Astrocyte (in vitro differentiated cells and primary cell): ENCODE results near the gene JPT2. TPM values are rescaled to one million over a fixed set of nuclear protein-coding genes. Genes with fewer than 3 reads are reported as not detected.

Source experiments
- DNase-seq: peaks from one replicate; pipeline ENCODE4 v3.0.0-alpha.2; 2010; ENCODE audit warnings: low read depth
- FAIRE-seq: peaks from 2 replicates; lab custom pipeline; 2011; peaks lifted over from hg19 to GRCh38; lab: Jason Lieb, UNC
- H2AFZ ChIP-seq: 2 replicates; pipeline ENCODE4 v1.6.0; 2012; ENCODE audit warnings: low read depth, low read length, inconsistent platforms
- H3K27ac ChIP-seq: 2 replicates; pipeline ENCODE4 v1.5.1; 2011; ENCODE audit warnings: low read depth, low read length, inconsistent platforms
- H3K27me3 ChIP-seq: 2 replicates; pipeline ENCODE4 v1.6.0; 2011; ENCODE audit warnings: low read length, inconsistent platforms; ENCODE audit not compliant: insufficient read depth
- H3K36me3 ChIP-seq: 2 replicates; pipeline ENCODE4 v1.5.1; 2011; ENCODE audit warnings: low read length, inconsistent platforms; ENCODE audit not compliant: insufficient read depth
- H3K4me1 ChIP-seq: 2 replicates; pipeline ENCODE4 v1.5.1; 2011; ENCODE audit warnings: low read length, inconsistent platforms; ENCODE audit not compliant: insufficient read depth
- H3K4me2 ChIP-seq: 2 replicates; pipeline ENCODE4 v1.6.0; 2012; ENCODE audit warnings: low read length, inconsistent platforms
- H3K4me3 ChIP-seq: 2 replicates; pipeline ENCODE4 v1.5.1; 2011; ENCODE audit warnings: low read depth, mild to moderate bottlenecking, low read length, inconsistent platforms; ENCODE audit not compliant: insufficient read depth
- H3K79me2 ChIP-seq: 2 replicates; pipeline ENCODE4 v1.6.0; 2012; ENCODE audit warnings: mild to moderate bottlenecking, low read length, inconsistent platforms; ENCODE audit not compliant: insufficient read depth
- H3K9ac ChIP-seq: 2 replicates; pipeline ENCODE4 v1.6.0; 2012; ENCODE audit warnings: mild to moderate bottlenecking, low read length, inconsistent platforms
- H3K9me3 ChIP-seq: 2 replicates; pipeline ENCODE4 v1.5.1; 2012; ENCODE audit warnings: low read depth, mild to moderate bottlenecking, low read length, inconsistent platforms; ENCODE audit not compliant: insufficient read depth
- H4K20me1 ChIP-seq: 2 replicates; pipeline ENCODE4 v1.6.0; 2012; ENCODE audit warnings: low read length, inconsistent platforms; ENCODE audit not compliant: insufficient read depth
- H3K27ac Mint-ChIP-seq: one replicate; pipeline ENCODE4 v1.8.0; 2021; ENCODE audit warnings: mild to moderate bottlenecking, mixed read lengths; ENCODE audit not compliant: unreplicated experiment
- H3K27me3 Mint-ChIP-seq: one replicate; pipeline ENCODE4 v1.8.0; 2021; ENCODE audit warnings: low read depth, mixed read lengths; ENCODE audit not compliant: unreplicated experiment
- H3K36me3 Mint-ChIP-seq: one replicate; pipeline ENCODE4 v1.8.0; 2021; ENCODE audit warnings: low read depth, mixed read lengths; ENCODE audit not compliant: unreplicated experiment
- H3K4me1 Mint-ChIP-seq: one replicate; pipeline ENCODE4 v1.8.0; 2021; ENCODE audit warnings: low read depth, mixed read lengths; ENCODE audit not compliant: unreplicated experiment
- H3K4me3 Mint-ChIP-seq: one replicate; pipeline ENCODE4 v1.8.0; 2021; ENCODE audit warnings: mild to moderate bottlenecking, moderate library complexity, mixed read lengths; ENCODE audit not compliant: unreplicated experiment
- H3K9me3 Mint-ChIP-seq: one replicate; pipeline ENCODE4 v1.8.0; 2021; ENCODE audit warnings: mild to moderate bottlenecking, mixed read lengths; ENCODE audit not compliant: unreplicated experiment
- EZH2 ChIP-seq: IDR thresholded peaks from 2 replicates; pipeline ENCODE4 v1.6.1; 2012; ENCODE audit warnings: mild to moderate bottlenecking, low read length, inconsistent platforms; ENCODE audit not compliant: insufficient read depth
- total RNA-seq: library from RNA; stranded (reverse); gene quantifications from 2 replicates; pipeline ENCODE4 v1.2.1, GENCODE V29; 2021
- TF ChIP-seq, protein P1 (sequence below): IDR thresholded peaks from 2 replicates; pipeline ENCODE4 v1.5.1; 2011; ENCODE audit warnings: low read depth, mild to moderate bottlenecking, inconsistent platforms, low read length, moderate library complexity; ENCODE audit not compliant: insufficient read depth

JPT2 gene
- total RNA-seq, 1 donor from 2014 or later: 143 TPM

DNA sequence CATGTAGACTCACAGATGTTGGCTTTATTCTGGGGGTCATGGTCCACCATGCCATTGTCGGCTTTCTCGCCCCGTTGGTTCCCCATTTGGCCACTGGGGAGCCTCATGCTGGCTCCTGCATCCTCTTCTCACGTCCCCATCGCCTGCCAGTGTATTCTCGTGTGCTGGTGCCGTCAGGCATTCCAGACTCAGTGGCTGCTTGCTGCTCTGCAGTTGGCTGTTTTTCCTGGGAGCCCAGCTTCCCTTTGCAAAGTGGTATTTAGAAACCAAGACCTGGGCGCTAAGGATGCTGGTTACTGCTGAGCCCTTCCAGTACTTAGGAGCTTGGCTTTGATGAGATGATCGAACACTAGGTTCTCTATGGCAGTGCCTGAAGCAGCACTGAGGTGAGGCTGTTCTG is 46.8 kb upstream of the JPT2 start:
- H3K79me2 ChIP-seq: peaks cover 95% of the 10 kb centered on the region
- no peaks in the 10 kb centered on the region for H3K4me1 ChIP-seq
- no peak for FAIRE-seq

DNA sequence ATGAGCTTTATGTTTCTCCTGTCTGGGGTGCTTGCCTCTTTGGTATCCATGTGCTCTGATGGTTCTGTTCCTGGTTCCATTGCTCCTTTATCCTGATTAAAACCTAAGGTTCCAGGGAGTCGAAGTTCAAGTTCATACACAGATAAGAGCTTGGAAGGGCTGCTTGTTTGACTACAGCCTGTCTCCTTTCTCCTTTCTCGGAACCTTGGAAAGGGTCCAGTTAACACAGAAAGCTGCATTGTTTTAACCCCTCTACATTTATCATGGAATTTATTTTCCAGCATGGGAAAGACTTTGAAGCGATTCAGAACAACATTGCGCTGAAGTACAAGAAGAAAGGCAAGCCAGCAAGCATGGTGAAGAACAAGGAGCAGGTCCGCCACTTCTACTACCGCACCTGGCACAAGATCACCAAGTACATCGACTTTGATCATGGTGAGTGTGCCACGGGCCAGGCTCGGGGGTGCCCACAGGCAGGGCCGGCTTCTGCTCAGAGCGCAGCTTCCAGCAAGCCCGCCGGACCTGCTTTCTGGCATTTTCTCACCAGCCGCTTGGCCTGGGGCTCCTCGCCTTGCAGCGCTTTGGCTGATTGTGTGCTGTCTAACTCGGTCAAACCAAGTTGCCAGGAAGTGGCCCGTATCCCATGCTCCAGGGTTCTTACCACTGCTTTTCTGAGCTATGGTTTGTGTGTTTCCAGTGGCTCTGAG is 46.0 kb upstream of the JPT2 start:
- no peak overlapping the region for H2AFZ ChIP-seq
- no peaks in the 10 kb centered on the region for H3K9me3 Mint-ChIP-seq
- peaks cover 18% of the 10 kb centered on the region for H3K36me3 ChIP-seq
- peaks cover 95% of the 10 kb centered on the region for H3K79me2 ChIP-seq
- TF ChIP-seq, protein P1, sequence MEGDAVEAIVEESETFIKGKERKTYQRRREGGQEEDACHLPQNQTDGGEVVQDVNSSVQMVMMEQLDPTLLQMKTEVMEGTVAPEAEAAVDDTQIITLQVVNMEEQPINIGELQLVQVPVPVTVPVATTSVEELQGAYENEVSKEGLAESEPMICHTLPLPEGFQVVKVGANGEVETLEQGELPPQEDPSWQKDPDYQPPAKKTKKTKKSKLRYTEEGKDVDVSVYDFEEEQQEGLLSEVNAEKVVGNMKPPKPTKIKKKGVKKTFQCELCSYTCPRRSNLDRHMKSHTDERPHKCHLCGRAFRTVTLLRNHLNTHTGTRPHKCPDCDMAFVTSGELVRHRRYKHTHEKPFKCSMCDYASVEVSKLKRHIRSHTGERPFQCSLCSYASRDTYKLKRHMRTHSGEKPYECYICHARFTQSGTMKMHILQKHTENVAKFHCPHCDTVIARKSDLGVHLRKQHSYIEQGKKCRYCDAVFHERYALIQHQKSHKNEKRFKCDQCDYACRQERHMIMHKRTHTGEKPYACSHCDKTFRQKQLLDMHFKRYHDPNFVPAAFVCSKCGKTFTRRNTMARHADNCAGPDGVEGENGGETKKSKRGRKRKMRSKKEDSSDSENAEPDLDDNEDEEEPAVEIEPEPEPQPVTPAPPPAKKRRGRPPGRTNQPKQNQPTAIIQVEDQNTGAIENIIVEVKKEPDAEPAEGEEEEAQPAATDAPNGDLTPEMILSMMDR: no peak
- TF ChIP-seq EZH2: no peak
- no peak overlapping the region for H3K4me3 Mint-ChIP-seq
- no peak overlapping the region for H3K27ac Mint-ChIP-seq
- H3K9ac ChIP-seq: no peak overlapping the region
- no peaks in the 10 kb centered on the region for H3K27me3 Mint-ChIP-seq
- no peak for DNase-seq
- H3K9me3 ChIP-seq: no peaks in the 10 kb centered on the region
- FAIRE-seq: no peak
- H3K36me3 Mint-ChIP-seq: peaks cover 32% of the 10 kb centered on the region
- no peaks in the 10 kb centered on the region for H3K4me1 Mint-ChIP-seq
- no peak overlapping the region for H3K4me3 ChIP-seq
- no peak overlapping the region for H3K27ac ChIP-seq
- no peaks in the 10 kb centered on the region for H3K4me1 ChIP-seq
- peaks cover 93% of the 10 kb centered on the region for H4K20me1 ChIP-seq
- H3K27me3 ChIP-seq: no peaks in the 10 kb centered on the region
- no peak overlapping the region for H3K4me2 ChIP-seq

More for the DNA sequence above, 46.8 kb upstream of the JPT2 start:
- H3K27ac Mint-ChIP-seq: no peak overlapping the region
- H3K4me1 Mint-ChIP-seq: peaks cover 1% of the 10 kb centered on the region
- peaks cover 18% of the 10 kb centered on the region for H3K36me3 ChIP-seq
- H3K4me2 ChIP-seq: no peak overlapping the region
- DNase-seq: no peak
- no peaks in the 10 kb centered on the region for H3K9me3 Mint-ChIP-seq
- H3K27ac ChIP-seq: no peak overlapping the region
- no peak overlapping the region for H3K4me3 Mint-ChIP-seq
- H3K9ac ChIP-seq: no peak overlapping the region
- no peak overlapping the region for H2AFZ ChIP-seq
- TF ChIP-seq, protein P1: no peak
- no peak for TF ChIP-seq EZH2
- no peaks in the 10 kb centered on the region for H3K27me3 ChIP-seq
- peaks cover 32% of the 10 kb centered on the region for H3K36me3 Mint-ChIP-seq
- no peaks in the 10 kb centered on the region for H3K9me3 ChIP-seq
- H3K27me3 Mint-ChIP-seq: no peaks in the 10 kb centered on the region
- H3K4me3 ChIP-seq: no peak overlapping the region
- peaks cover 94% of the 10 kb centered on the region for H4K20me1 ChIP-seq

DNA sequence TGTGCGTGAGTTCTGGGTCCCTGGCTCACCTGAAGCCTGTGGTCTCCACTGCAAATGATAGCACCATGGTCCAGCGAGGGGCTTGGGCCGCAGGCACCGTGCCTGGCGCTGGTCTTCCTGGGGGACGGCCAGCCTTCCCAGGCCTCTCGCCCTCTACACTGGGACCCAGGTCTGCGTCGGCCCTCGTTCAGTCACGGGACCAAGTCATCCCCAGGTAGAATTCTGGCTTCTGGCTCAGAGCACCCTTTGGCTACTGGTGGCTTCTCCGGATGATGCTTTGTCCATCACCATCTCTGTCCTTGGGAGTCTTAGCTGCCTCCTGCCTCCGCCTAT is 45.5 kb upstream of the JPT2 start:
- Mint-ChIP-seq H3K4me3 (no peak overlapping the region), H3K27me3 (no peaks in the 10 kb centered on the region), H3K4me1 (no peaks in the 10 kb centered on the region), H3K27ac (no peak overlapping the region), H3K9me3 (no peaks in the 10 kb centered on the region), H3K36me3 (peaks cover 30% of the 10 kb centered on the region)
- H3K9me3 ChIP-seq: no peaks in the 10 kb centered on the region
- DNase-seq (no peak), FAIRE-seq (no peak)
- H3K27ac ChIP-seq: no peak overlapping the region
- H3K4me3 ChIP-seq: no peak overlapping the region
- peaks cover 95% of the 10 kb centered on the region for H3K79me2 ChIP-seq
- H3K27me3 ChIP-seq: no peaks in the 10 kb centered on the region
- H3K4me1 ChIP-seq: no peaks in the 10 kb centered on the region
- peaks cover 88% of the 10 kb centered on the region for H4K20me1 ChIP-seq
- no peak for TF ChIP-seq EZH2
- TF ChIP-seq, protein P1: no peak
- H3K9ac ChIP-seq: no peak overlapping the region
- no peak overlapping the region for H2AFZ ChIP-seq
- H3K4me2 ChIP-seq: no peak overlapping the region
- peaks cover 21% of the 10 kb centered on the region for H3K36me3 ChIP-seq
